ENCODE measurements around the gene CDH13.

CDH13 gene

DNA sequence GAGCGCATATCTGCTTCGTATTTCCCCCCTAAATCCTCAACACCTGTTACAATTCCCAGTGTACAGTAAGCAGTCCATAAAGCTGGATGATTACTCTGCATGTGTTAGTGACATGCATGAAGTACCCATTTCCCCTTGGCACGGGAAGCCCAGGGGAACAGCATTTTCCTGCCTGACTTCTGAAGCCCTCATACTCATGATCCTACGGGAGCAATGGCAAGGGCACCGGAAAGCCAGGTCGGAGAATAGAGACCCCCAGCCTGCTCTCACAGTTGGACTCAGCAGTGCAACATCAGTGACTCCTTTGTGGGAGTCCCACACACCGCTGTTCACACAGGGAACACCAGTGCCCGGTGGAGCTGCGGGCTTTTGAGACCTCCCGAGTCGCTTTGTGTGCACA lies 336.9 kb downstream of the CDH13 start:
- no peak for DNase-seq

DNA sequence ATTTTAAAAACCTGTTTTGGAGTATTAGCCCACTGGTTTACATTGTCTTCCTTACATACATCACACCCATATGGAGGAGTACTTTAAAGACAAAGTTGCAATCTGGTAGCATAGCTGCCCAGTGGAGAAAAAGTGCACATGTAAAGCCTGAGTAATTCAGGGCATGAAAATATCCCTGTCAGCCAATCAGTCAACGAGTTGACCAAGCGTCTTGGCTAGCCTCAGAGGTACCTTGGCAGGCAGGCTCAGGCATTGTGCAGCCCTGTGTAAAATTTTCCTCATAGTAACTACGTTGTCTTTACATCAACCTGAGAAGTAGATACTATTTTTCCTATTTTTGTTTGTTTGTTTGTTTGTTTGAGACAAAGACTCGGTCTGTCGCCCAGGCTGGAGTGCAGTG lies 339.0 kb downstream of the CDH13 start:
- no peak for DNase-seq

DNA sequence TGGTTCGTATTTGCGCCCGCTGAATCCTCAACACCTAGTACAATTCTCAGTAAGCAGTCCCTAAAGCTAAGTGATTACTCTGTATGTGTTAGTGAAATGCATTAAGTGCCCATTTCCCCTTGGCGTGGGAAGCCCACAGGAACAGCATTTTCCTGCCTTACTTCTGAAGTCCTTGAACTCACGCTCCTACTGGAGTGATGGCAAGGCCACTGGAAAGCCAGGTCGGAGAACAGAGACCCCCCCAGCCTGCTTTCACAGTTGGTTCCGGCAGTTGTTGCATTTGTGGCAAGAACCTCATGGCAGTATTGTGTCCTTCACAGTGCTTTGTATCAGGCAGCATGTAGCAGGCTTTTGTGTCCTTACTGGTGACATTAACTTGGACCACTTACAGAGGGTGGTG lies 340.7 kb downstream of the CDH13 start:
- no peak for DNase-seq

DNA sequence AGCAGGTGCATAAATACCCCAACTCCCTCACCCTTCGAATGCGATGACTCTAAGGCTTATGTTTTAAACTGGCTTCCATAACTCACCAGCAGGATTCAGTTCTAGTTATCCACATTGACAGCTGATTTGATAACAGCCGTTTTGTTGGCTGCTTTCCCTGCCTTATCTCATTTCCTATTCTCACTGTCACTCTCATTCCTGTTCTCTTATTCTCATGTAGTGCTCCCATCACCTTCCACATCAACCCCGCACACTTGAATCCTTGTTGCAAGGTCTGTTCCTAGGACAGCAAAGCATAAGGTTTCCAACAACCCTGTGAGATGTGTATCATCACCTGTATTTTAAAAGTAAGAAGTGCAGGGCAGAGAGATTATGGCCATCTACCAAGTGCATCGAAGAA lies 344.4 kb downstream of the CDH13 start:
- no peak for DNase-seq

DNA sequence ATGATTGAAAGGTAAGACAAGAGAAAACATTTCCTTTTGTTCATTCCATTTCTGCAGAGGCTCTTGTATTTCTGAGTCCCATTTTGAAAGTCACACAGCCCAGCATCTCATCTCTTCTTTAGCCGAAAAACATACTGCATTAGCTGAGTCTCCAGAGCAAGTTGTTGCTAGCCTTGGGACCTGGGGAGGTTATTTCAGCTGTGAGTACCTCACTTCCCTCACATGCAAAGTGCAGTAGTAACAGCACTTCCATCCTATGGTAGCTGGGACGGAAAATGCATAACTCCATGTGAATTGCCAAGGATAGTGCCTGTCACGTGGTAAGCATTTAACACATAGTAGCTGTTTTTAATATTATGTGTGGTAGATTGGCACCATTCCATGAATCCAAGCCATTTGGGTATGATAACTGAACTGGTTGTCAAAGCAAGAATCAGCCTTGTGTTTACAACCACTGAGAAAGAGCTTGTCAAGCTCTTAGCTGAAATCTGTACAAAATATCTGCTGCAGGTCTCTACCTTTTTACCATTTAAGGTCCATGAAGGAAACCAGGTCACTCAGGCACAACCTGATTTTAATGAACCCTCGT lies 345.7 kb downstream of the CDH13 start:
- no peak for DNase-seq

DNA sequence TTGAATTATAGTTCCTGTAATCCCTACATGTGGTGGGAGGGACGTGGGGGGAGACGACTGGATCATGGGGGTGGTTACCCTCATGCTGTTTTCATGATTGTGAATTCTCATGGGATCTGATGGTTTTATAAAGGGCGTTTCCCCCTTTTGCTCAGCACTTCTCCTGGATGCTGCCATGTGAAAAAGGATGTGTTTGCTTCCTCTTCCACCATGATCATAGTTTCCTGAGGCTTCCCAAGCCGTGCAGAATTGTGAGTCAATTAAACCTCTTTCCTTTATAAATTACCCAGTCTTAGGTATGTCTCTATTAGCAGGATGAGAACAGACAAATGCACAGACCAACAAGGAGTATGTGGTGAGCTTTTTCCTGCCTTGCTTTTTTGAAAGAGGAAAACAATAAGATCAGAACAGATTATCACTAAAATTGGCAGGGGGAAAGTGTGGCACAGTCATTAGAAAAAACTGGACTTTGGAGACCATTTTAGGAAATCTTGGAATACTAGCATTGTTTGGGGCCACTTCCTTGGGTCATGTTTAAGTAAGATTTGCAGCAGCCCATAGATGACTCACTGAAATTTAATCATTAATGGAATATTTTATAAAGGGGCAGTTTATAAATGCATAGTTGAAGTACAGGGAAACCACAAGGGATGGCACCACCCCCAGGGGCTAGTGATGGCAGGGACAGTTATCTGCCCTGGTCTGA lies 352.8 kb downstream of the CDH13 start:
- DNase-seq: no peak

DNA sequence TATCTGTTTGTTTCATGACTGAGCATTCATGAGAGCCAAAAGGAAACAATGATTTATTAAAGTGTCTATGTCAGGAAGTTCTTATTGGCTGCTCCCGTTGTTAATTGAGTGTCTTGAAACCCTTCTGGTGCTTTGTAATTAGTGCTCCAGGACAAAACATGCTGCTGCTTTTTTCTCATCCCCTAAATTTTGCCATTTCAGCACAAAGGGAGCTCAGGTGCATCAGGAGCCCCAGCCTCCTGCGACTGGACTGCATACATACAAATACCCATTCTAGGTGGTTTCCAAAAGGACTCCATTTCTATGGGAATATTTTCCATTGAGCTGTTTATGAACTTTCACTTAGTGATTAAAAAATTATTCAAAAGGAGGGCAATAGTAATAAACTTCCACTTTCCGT lies 354.0 kb downstream of the CDH13 start:
- no peak for DNase-seq

DNA sequence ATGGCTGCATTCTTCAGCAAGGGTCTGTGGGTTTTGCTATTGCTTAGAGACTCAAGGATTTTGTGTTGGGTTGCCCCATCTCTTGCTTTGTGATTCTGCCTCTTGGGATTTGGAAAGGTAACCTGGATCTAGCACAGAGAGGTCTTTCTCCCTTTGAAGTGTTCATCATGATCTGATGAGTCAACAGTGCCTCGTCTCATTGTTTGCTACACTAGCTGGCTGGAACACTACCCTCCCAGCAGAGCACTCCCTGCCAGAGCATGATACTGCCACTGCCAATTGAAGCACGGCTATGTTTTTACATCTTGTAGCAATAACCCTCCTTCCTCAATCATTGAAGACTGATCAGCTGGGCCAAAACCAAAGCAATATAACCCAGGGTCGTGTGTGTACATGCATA lies 361.0 kb downstream of the CDH13 start:
- DNase-seq: no peak

DNA sequence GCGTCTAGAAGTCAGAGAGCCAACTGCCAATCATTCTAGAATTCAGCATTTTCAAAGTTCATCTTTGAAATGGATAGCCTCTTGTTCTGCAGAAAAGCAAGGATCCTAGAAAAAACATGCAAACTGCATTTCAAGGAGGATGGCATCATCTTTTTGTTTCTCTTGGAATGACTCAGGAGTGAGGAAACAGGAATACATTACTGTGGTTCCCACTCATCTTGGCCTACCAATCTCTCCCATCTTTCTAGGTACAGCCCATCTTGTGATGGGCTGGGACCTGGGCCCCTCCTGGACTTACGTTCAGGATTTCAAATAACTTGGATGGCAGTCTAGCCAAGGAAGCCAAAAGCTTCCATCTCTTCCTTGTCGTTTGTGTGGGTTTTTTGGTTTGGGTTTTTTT lies 363.4 kb downstream of the CDH13 start:
- no peak for DNase-seq

DNA sequence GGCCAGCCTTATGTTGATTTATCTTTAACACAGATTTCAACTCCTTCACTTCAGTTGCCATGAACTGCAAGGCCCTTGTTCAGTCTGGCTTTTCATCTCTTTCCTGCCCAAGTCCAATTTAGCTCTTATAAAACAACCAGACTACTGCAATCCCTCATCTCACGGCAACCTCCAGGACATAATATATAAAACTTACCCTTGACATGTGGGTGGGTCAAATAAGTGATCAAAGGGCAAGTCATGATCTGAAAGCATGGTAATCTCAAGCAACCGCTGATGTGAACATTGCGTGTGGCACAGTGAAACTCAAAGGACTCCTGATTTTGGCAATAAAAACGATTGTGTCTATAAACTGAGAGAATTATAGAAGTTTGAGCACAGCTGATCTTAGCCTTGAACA lies 364.6 kb downstream of the CDH13 start:
- DNase-seq: no peak

DNA sequence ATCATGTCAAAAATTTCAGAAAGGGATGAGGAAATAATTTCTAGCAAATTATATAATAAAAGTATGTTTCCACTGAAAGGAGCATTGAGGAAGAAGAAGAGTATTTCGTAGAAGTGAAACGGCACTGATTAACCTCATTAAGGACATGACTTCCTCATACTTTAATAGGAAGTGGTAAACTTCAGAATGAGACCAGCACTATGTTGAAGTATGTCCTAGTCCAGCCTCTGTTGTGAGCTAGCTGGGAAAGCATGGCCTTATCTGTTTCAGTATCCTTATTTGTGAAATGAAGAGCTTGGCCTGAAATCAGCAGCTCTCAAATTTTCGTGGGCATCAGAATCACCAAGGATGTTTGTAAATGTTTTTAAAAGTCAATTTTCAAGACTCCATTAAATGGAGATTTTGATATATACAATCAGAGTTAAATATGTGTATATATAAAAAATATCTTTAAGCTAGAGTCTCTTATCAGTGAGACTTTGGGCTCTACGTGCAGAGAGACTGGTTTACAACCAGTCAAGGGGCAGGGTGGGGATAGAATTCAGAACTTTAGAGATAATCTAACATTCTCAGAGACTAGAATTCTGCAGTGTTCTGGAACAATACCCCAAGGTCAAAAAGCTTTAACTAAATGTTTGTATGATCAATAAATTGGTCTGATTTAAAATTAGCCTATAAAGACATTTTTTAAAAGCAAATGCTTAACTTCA lies 365.4 kb downstream of the CDH13 start:
- DNase-seq: no peak

DNA sequence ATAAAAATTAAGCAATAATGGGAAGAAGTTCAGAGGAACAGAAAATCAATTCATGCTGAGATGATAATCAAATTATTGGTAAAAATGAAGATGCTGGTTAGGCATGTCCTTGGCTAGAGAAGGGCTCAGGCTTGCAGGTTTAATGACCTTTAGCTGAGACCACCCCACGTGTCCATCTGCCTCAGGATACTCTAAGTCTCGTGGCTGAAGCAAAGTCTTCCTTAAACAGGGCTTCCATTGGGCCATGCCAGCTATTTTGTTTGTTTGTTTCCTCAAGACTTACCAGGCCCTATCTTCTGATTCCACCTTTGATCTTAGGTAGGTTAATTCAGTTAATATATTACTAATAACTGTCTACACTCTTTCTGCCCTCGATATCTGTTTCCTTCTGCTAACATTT lies 366.0 kb downstream of the CDH13 start:
- DNase-seq: no peak

DNA sequence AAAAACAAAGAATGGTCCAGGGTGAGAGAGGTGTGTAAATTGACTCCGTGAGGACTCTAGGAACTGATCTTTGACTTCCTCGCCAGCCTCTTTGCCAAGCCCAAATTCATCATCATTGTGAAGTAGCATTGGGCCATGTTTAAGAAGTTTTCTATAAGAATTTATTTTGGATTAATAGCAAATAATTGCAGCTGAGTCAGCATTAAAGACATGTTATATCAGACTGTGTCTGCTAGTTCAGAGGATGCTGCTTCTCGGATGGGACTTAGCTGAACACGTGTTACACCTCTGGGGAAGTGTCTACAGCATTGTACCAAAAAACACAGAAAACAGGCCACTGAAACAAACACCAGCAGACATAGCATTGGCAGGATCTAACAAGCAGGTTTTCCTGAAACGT lies 366.6 kb downstream of the CDH13 start:
- DNase-seq: no peak

DNA sequence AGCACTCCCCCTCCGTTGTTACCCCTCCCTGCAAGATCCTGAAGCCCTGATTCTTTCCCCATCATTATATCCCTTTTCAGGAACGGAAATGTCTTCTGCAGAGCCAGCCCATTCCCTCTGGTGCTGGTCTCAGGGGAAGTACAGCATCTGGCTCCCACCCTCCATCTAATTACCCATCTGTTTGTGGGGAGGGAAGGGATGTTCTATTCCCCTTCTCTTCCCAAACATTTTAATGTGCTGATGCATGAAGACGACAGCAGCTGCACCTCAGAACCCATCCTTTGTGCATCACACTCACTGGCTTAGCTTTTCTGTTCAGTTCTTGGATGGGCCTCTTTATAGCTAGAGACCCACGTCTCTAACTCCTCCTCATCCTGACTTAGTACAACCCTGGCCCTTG lies 367.2 kb downstream of the CDH13 start:
- no peak for DNase-seq

DNA sequence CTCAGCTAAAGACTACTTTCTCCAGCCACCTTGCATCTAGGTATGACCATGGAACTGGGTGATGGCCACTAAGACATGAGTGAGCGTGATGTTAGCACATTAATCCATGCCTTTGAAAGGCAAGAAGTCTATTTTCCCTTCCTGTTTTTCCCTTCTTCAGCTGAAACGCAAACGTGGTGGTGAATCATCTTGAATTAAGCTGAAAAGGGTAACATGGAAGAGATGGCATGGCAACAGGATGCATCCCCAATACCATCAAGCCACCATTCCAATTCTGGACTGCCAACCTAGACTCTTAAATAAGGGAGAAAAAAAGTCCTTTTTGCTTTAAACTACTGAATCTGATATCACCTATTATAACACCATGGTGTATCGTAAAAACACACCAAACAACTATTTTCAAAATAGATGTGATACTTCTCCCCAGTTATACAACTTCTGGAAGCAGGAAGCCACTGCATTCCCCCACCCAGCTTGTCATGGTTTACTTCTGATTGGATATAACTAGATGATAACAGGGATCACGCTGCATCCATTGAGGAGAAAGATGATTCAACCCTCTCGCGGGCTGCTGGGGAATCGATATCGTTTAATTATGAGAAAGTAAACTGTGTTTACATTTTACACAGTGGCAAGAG lies 368.6 kb downstream of the CDH13 start:
- DNase-seq: no peak

DNA sequence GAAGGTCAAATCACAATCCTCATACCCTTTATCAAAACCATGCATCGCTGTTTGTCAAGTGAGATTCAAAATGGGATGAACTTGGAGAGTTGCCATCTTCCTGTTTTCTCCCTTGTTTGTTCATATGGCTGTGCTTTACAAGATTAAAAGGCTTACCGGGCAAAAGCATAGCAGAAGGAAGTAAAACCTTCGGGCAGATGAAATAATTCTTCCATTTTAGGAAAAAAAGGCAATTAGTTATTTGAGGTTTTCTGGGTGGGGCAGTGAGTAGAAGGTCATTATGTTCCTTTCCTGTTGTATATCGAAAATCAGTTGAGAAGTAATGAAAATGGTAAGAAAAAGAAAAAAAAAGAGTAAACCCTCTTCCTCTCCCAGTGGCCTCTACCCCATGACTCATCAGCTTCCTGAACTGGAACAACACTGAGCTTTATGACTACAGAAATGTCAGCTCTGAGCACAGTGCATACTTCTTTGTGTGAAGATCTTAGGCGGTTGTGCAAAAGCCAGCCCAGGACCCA lies 369.2 kb downstream of the CDH13 start:
- no peak for DNase-seq

DNA sequence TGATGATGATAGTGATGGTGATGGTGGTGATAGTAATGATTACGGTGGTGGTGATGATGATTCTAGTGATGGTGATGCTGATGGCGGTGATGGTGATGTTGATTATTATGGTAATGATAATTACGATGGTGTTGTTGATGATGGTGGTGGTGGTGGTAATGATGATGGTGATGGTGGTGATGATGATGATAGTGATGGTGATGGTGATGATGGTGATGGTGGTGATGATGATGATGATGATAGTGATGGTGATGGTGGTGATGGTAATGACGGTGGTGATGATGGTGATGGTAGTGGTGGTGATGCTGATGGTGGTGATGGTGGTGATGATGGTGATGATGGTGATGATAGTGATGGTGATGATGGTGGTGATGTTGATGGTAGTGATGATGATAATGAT lies 370.0 kb downstream of the CDH13 start:
- DNase-seq: no peak

DNA sequence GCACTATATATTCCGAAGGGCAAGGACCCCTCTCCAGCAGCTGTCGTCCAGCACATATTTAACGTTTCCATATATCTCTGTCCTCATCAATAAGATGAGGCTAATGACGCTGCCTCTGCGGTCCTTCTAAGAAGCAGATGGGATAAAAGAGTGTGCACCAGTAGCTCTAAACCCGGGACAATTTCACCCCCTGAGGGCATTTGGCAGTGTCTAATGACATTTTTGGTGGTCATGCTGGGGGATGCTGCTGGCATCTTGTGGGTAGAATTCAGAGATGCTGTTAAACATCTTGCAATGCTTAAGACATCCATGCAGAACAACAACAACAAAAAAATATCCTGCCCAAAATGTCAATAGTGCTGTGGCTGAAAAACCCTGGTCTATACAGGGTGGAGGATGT lies 372.9 kb downstream of the CDH13 start:
- DNase-seq: no peak

DNA sequence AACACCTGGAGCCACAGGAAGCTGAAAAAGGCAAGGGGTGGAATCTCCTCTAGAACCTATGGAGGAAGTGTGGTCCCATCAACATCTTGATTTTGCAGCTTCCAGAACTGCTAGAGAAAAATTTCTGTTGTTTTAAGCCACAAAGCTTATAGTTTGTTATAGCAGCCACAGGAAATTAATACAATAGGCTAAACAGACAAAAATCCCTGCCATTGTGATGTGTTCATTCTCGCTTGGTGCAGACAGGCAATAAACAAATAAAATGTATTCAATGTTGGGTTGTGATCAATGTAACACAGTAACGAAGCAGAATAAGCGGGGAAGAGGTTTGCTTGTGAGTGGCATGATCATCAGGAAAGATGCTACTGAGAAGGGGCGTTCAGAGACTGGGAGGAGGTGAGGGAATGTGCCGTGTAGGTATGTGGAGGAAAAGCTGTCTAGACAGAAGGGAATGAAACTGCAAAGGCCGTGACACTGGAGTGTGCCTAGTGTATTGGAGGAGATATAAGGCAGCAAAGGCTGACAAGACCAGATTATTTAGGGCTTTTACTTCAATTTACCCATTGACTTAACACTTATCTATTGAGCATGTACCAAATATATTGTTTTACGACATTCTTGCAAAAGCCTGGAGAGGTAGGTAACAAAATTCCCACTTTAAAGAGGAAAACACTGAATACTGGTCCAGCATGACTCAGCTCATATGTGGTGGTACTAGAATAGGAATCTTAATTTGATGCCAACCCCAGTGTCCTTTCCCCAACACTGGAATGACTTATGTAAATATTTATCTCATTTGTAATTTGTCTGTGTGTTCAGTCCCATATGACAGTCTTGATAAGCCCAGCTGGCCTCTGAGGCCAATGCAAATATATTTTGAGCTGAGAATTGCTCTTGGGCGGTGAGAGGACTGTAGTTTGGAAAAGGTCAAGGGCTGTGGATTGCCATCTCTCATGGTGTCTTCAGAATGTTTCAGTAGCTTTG lies 375.9 kb downstream of the CDH13 start:
- DNase-seq: no peak

DNA sequence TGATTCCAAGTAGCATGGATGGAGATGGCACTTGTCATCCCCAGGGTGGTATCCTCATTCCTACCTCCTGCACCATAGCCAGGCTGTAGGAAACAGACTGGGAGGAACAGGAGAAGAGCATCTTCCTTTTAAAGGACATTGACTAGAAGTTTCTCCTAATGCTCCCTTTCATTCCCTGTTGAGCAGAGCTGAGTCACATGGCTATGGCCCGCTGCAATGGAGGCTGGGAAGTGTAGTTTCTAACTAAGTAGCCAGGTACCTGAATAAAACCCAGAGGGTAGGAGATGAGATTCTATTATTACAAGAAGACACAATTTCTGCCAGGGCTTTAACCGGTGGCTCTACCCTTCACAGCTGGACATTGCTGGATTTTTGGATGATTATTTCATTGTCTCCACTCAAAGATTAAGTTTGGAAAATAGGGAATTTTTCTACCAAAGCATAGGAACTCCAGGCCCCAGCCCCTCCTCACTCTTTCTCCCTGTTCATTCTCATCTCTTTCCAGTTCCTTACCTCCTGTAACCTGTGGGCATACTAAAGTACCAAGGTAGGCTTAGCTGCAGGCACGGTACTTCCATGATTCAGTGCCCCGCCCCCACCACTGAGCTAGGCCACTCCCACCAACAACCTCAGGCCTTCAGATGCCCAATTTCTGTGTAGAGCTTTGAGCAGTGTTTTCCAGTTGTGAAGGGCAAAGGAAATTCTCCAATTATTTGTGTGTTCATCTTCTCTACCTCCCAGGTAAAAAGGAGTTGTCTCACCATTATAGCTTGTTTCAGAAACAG lies 378.3 kb downstream of the CDH13 start:
- no peak for DNase-seq

DNA sequence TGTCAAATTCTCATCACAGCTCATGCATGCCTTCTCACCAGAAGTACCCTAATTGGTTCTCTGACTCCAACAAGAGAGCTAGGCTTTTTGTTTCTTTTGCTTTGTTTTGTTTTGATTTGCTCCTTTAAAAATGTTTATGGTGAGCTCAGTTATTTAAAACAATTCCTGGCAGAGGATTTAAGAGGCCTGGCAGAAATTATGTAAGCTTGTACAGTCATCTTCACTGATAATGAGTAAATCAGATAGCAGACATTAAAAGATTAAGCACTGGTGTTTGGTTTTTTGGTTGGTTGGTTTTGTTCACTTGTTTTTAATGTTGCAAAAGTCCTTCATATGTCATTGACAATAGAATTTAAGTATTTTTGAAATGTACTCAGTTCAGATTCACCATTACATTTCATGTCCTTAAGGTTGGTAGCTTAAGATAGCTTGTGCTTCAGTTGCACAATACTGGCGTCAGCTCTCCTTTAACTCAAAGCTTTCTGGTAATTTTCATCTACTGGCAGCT lies 378.9 kb downstream of the CDH13 start:
- DNase-seq: no peak

Measured in effector CD8-positive, alpha-beta T cell (primary cell).